Left lung (tissue), 10 donors: ENCODE data around the gene WDR13. TPM values are rescaled to one million over a fixed set of nuclear protein-coding genes. Genes with fewer than 3 reads are reported as not detected.

Experiments
- ATAC-seq: fragments of 200-7000 bp; cut with Tn5 transposase; one replicate; pipeline ENCODE4 v1.9.1; 2020; ENCODE audit warnings: moderate library complexity
- DNase-seq, 4 donors: peaks; one replicate each; pipeline ENCODE4 v3.0.0-alpha.2; 2013 to 2020
- H3K27ac ChIP-seq, 2 donors: fragments of 200-600 bp; sonication (generic) in 1 of 2; one replicate each; pipeline versions ENCODE4 v1.5.0 to v1.8.0; 2020 to 2021
- H3K27me3 ChIP-seq, 2 donors: fragments of 200-600 bp; sonication (generic) in 1 of 2; one replicate each; pipeline versions ENCODE4 v1.5.0 to v1.8.0; 2020 to 2021
- H3K36me3 ChIP-seq, 2 donors: fragments of 200-600 bp; sonication (generic) in 1 of 2; one replicate each; pipeline versions ENCODE4 v1.5.0 to v1.8.0; 2020 to 2021
- H3K4me1 ChIP-seq, 2 donors: fragments of 200-600 bp; one replicate each; pipeline ENCODE4 v1.8.0; 2021
- H3K4me3 ChIP-seq, 2 donors: fragments of 200-600 bp; sonication (generic) in 1 of 2; one replicate each; pipeline versions ENCODE4 v1.5.0 to v1.8.0; 2020 to 2021; ENCODE audit warnings: mild to moderate bottlenecking in 1 of 2
- H3K9me3 ChIP-seq, 2 donors: fragments of 200-600 bp; sonication (generic) in 1 of 2; one replicate each; pipeline versions ENCODE4 v1.5.0 to v1.8.0; 2020 to 2021
- intact Hi-C, 2 donors: fragments of 100-400 bp; cut with DNase I; formaldehyde crosslinking; loops; one replicate each; pipeline versions ENCODE4 v1.11.2 to v1.14.2; 2022
- polyA plus RNA-seq, 6 donors: library from polyadenylated mRNA; unstranded; fragments of 120-200 nt; gene quantifications; one replicate each; pipeline ENCODE4 v1.2.1, GENCODE V29; 2013; ENCODE audit not compliant: insufficient read length in 6 of 6
- total RNA-seq, 2 donors: library from RNA; stranded (reverse); fragmentation: NEBNext Ultra II Directional; extraction: Animal tissue kit (Norgen Biotek cat#: 25700); gene quantifications; one replicate each; pipeline ENCODE4 v1.2.1, GENCODE V29; 2021
- TF ChIP-seq, protein P1 (sequence below), 2 donors: fragments of 200-600 bp; sonication (generic) in 1 of 2; IDR thresholded peaks; one replicate each; pipeline versions ENCODE4 v1.5.0 to v1.8.0; 2021; ENCODE audit warnings: antibody characterized with exemption in 2 of 2
- donor health status: DM: no; HTN: yes; CAD: no.
- donor health status: DM: no; HTN: no; CAD: no.

Gene WDR13
- total and polyA plus RNA-seq, 8 donors: 97.5 to 145 (median 112) TPM

DNA sequence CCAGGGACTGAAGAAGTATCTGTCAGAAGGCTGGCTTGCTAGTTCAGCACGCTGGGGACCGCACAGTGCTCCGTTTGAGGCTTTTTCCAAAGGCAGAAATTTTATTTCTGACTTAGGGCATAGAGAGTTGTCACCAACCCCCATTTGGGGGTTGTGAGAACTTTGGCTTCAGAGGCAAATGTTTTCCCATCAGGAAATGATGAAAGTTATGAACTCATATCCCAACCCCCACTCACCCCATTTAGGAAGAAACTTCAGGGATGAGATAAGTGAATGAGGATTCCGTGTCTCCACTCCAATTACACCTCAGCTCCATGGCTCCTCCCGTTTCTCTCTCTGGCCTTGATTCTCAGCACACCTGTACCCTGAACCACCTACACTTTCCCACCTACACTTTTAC, 4.3 kb upstream of the WDR13 start:
- TF ChIP-seq, protein P1, sequence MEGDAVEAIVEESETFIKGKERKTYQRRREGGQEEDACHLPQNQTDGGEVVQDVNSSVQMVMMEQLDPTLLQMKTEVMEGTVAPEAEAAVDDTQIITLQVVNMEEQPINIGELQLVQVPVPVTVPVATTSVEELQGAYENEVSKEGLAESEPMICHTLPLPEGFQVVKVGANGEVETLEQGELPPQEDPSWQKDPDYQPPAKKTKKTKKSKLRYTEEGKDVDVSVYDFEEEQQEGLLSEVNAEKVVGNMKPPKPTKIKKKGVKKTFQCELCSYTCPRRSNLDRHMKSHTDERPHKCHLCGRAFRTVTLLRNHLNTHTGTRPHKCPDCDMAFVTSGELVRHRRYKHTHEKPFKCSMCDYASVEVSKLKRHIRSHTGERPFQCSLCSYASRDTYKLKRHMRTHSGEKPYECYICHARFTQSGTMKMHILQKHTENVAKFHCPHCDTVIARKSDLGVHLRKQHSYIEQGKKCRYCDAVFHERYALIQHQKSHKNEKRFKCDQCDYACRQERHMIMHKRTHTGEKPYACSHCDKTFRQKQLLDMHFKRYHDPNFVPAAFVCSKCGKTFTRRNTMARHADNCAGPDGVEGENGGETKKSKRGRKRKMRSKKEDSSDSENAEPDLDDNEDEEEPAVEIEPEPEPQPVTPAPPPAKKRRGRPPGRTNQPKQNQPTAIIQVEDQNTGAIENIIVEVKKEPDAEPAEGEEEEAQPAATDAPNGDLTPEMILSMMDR (IDR thresholded peaks at IDR 0.05): no peak
- no peaks in the 10 kb centered on the region for H3K9me3 ChIP-seq
- ATAC-seq (no peak), DNase-seq (no peak)
- no peak overlapping the region for H3K27ac ChIP-seq
- peaks cover 0 to 16% of the 10 kb centered on the region in 2 donors for H3K4me1 ChIP-seq
- no peaks in the 10 kb centered on the region for H3K36me3 ChIP-seq
- H3K4me3 ChIP-seq: no peak overlapping the region
- H3K27me3 ChIP-seq: no peaks in the 10 kb centered on the region
- intact Hi-C loops: no loop called here

DNA sequence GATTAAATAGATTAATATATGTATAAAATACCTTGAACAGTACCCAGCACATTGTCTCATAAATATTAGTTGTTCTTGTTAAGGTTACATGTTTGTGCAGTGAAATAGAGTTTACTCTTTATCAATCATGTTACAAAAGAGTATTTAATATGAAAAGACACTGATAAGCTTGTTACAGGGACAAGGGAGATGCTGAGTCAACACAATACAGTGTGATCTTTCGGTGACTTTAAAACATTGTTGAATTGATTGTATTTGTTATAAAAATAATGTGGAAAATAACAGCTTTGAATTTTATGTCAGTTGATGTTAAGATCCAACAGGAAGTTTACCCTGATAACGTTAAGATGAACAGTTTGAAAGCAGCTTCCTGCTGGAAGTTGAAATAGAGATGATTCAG, 1.4 kb upstream of the WDR13 start:
- TF ChIP-seq, protein P1 (IDR thresholded peaks at IDR 0.05): no peak
- no peak overlapping the region for H3K4me3 ChIP-seq
- no peaks in the 10 kb centered on the region for H3K27me3 ChIP-seq
- intact Hi-C loops: no loop called here
- H3K4me1 ChIP-seq: peaks cover 0 to 19% of the 10 kb centered on the region in 2 donors
- H3K27ac ChIP-seq: peak overlapping the region in 1 of 2 donors; percentile 28
- ATAC-seq: no peak
- no peak for DNase-seq
- H3K36me3 ChIP-seq: peaks cover 0 to 24% of the 10 kb centered on the region in 2 donors
- H3K9me3 ChIP-seq: no peaks in the 10 kb centered on the region

DNA sequence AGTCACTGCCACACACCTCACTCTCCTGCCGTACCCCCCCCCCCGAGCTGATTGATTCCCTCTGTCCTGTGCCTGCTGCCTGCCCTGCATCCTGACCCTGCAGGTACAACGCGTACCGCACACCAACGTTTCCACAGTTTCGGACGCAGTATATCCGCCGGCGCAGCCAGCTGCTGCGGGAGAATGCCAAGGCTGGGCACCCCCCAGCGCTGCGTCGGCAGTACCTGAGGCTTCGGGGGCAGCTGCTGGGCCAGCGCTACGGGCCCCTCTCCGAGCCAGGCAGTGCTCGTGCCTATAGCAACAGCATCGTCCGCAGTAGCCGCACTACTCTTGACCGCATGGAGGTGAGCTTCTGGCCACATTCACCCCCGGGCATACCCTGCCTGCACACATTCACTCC, 1.3 kb downstream of the WDR13 start:
- TF ChIP-seq, protein P1 (IDR thresholded peaks at IDR 0.05): no peak
- Histone ChIP-seq H3K27ac (no peak overlapping the region), H3K9me3 (no peaks in the 10 kb centered on the region), H3K4me3 (peak overlapping the region in 1 of 2 donors; percentile 50), H3K36me3 (peaks cover 0 to 50% of the 10 kb centered on the region in 2 donors), H3K4me1 (peaks cover 0 to 8% of the 10 kb centered on the region in 2 donors), H3K27me3 (no peaks in the 10 kb centered on the region)
- ATAC-seq (no peak), DNase-seq (no peak)
- intact Hi-C loops: no loop called here

DNA sequence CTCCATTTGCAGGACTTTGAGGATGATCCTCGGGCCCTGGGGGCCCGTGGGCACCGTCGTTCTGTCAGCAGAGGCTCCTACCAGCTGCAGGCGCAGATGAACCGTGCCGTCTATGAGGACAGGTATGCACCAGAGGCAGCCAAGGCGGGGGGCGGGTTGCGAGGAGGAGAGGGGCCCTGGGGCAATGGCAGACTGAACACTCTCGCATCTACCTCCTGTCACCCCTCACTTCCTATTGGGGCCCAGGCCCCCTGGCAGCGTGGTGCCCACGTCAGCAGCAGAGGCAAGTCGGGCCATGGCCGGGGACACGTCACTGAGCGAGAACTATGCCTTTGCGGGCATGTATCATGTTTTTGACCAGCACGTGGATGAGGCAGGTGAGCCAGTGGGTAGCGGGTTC, 2.0 kb downstream of the WDR13 start:
- ATAC-seq (no peak), DNase-seq (peak in 1 of 4 donors; percentile 54)
- Histone ChIP-seq H3K36me3 (peaks cover 0 to 58% of the 10 kb centered on the region in 2 donors), H3K27ac (no peak overlapping the region), H3K9me3 (no peaks in the 10 kb centered on the region), H3K4me3 (no peak overlapping the region), H3K27me3 (no peaks in the 10 kb centered on the region), H3K4me1 (peaks cover 0 to 8% of the 10 kb centered on the region in 2 donors)
- intact Hi-C loops: no loop called here
- TF ChIP-seq, protein P1 (IDR thresholded peaks at IDR 0.05): no peak

DNA sequence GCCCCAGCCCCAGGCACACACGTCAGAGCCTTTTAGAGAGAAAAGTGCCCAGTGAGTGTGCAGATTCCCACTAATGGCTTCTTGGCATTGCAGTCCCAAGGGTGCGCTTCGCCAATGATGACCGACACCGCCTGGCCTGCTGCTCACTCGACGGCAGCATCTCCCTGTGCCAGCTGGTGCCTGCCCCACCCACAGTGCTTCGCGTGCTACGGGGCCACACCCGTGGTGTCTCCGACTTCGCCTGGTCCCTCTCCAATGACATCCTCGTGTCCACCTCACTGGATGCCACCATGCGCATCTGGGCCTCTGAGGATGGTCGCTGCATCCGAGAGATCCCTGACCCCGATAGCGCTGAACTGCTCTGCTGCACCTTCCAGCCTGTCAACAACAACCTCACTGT, 2.9 kb downstream of the WDR13 start:
- ATAC-seq (no peak), DNase-seq (no peak)
- H3K4me1 ChIP-seq: peaks cover 0 to 8% of the 10 kb centered on the region in 2 donors
- intact Hi-C loops: no loop called here
- H3K27ac ChIP-seq: no peak overlapping the region
- H3K4me3 ChIP-seq: no peak overlapping the region
- TF ChIP-seq, protein P1 (IDR thresholded peaks at IDR 0.05): no peak
- H3K36me3 ChIP-seq: peaks cover 0 to 67% of the 10 kb centered on the region in 2 donors
- no peaks in the 10 kb centered on the region for H3K9me3 ChIP-seq
- no peaks in the 10 kb centered on the region for H3K27me3 ChIP-seq
